ENCODE data around the gene SBK2.

GRCh38 chr19:55581145-55581822, 44.4 kb upstream of the SBK2 start:
- TF ChIP-seq POLR2A (IDR thresholded peaks at IDR 0.05; ENCODE audit: low read depth): no peak
- TF ChIP-seq CTCF (IDR thresholded peaks at IDR 0.05): no peak
- no peak for TF ChIP-seq POLR2AphosphoS5 (IDR thresholded peaks at IDR 0.05)
